Measurements from ENCODE around the gene SYPL1.

SYPL1 gene

GRCh38 chr7:106049139-106049752 lies 62.9 kb downstream of the SYPL1 start:
- no peak for DNase-seq

GRCh38 chr7:106048706-106049020 lies 63.4 kb downstream of the SYPL1 start:
- no peak for DNase-seq

GRCh38 chr7:106047818-106048705 lies 64.0 kb downstream of the SYPL1 start:
- no peak for DNase-seq

DNA sequence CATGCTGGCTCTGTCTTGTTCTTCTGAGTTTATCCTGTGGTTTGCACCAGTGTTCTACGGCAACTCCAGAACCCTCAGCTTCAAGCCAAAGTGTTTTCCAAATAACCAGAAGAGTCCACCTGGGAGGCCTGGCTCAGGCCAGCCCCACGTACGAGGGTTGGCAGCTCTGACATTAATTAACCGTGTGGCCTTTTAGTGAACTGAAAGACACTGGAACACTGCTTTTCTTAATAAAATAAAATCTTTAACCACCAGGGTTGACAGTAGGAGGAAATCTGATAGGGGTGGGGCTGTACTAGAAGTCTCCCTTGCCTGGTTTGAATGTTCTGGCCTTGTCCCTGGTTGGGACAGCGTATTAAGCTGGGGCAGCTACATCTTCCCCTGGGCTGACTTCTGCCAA lies 64.9 kb downstream of the SYPL1 start:
- no peak for DNase-seq

DNA sequence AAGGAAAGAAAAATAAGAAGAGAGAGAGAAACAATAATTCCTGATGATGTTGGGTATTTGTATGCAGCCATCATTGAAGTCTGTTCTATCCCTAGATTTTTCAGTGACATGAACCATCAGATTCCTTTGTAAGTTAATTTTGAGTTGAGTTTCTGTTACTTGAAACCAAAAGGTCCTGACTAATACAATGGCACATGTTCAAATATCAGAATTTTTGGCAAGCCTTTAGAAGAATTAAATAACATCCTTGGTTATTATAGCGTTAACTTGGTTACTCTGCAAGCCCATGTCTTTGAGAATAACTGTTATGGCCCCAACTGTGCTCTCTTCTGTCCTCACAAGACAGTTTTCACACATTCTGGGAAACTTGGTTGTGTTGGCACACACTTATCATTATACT lies 66.5 kb downstream of the SYPL1 start:
- no peak for DNase-seq

DNA sequence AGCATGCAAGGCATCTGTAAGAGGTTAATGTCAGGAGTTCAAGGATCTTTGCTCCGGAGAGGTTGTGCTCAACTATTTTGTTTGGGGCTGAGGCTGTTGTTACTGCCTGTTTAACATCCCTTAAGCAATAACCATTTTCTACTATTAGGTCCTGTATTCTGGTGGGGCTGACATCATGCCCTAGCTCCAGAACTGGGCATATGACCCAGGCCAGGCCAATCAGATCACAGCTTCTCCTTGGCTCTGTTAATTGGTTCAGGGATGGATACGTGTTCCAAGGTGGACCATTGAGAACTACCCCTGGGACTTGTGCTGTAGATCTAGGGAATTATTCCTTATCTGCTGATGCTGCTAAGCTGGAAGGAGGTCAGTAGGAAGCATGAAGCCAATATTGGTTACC lies 67.0 kb downstream of the SYPL1 start:
- no peak for DNase-seq

DNA sequence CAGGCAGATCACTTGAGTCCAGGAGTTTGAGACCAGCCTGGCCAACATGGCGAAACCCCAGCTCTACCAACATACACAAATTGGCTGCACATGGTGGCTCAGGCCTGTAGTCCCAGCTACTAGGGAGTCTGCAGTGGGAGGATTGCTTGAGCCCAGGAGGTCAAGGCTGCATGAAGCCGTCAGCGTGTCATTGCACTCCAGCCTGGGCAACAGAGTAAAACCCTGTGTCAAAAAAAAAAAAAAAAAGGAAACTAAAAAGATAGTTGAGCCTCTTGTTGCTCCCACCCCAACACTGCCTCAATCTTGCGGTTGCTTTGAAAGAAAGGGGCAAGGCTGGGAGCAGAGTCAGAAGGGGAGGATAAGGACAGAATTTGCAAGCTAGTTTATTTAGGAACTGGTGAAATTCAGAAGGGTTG lies 69.9 kb downstream of the SYPL1 start:
- no peak for DNase-seq

GRCh38 chr7:106041140-106041717 lies 70.9 kb downstream of the SYPL1 start:
- DNase-seq: no peak
